ENCODE results near the gene DLG2. TPM values are rescaled to one million over a fixed set of nuclear protein-coding genes. Genes with fewer than 3 reads are reported as not detected.
"Not testable (repeated sequence)": the region's sequence is repeated elsewhere in the genome, so short reads cannot be mapped to it uniquely, and the experiment has no call there.

The DLG2 gene
- total RNA-seq, 2 experiments from 2014 or later: 6.9 to 8.2 TPM

DNA sequence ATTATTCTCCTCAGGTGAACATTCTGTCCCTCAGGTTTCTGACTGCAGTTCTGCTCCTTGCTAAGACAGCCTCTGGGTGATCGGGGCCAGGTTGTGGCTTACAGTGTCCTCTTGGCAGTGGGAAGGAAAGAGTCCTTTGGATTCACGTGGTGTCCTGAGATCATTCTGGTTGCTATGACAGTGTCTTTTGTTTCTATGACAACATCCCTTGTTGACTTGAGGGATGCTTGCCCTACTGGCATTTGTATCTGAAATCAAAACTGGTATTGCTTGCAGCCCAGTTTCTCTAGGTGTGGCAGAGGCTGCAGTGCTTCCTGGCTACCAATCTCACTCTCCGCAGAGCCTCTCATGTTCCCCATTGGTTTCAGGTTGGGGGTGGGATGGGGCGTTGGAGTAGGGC lies 2189.2 kb downstream of the DLG2 start:
- Histone ChIP-seq H3K79me2 (ENCODE audit: insufficient read depth, low read depth, low read length) (no peaks in the 10 kb centered on the region), H3K36me3 (ENCODE audit: insufficient read depth, low read length) (no peaks in the 10 kb centered on the region), H4K20me1 (ENCODE audit: insufficient read depth, low read length) (no peaks in the 10 kb centered on the region), H3K4me1 (ENCODE audit: insufficient read depth, low read length, poor library complexity, severe bottlenecking) (no peaks in the 10 kb centered on the region), H3K27ac (ENCODE audit: low read depth, low read length, poor library complexity, severe bottlenecking) (no peak overlapping the region), H3K4me2 (ENCODE audit: low read length) (no peak overlapping the region), H3K4me3 (ENCODE audit: low read depth, low read length, poor library complexity, severe bottlenecking) (no peak overlapping the region), H2AFZ (ENCODE audit: low read length) (no peak overlapping the region), H3K9me3 (ENCODE audit: low read length) (no peaks in the 10 kb centered on the region), H3K9me2 (ENCODE audit: insufficient read depth, low read length) (no peaks in the 10 kb centered on the region)
- ChIA-PET POLR2A (no interaction called here), CTCF (ENCODE audit: unreplicated experiment) (no interaction called here)
- TF ChIP-seq EZH2phosphoT487 (IDR thresholded peaks at IDR 0.05; ENCODE audit: borderline replicate concordance, low read depth, low read length): no peak
- TF ChIP-seq, protein P1, sequence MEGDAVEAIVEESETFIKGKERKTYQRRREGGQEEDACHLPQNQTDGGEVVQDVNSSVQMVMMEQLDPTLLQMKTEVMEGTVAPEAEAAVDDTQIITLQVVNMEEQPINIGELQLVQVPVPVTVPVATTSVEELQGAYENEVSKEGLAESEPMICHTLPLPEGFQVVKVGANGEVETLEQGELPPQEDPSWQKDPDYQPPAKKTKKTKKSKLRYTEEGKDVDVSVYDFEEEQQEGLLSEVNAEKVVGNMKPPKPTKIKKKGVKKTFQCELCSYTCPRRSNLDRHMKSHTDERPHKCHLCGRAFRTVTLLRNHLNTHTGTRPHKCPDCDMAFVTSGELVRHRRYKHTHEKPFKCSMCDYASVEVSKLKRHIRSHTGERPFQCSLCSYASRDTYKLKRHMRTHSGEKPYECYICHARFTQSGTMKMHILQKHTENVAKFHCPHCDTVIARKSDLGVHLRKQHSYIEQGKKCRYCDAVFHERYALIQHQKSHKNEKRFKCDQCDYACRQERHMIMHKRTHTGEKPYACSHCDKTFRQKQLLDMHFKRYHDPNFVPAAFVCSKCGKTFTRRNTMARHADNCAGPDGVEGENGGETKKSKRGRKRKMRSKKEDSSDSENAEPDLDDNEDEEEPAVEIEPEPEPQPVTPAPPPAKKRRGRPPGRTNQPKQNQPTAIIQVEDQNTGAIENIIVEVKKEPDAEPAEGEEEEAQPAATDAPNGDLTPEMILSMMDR (conservative IDR thresholded peaks at IDR 0.05; ENCODE audit: low read length): no peak
- DNase-seq (ENCODE audit: low spot score): no peak
- BruUV-seq (replicated peaks): no TSS peak
- intact Hi-C loops (cut with micrococcal nuclease; ENCODE audit: unreplicated experiment): no loop called here

DNA sequence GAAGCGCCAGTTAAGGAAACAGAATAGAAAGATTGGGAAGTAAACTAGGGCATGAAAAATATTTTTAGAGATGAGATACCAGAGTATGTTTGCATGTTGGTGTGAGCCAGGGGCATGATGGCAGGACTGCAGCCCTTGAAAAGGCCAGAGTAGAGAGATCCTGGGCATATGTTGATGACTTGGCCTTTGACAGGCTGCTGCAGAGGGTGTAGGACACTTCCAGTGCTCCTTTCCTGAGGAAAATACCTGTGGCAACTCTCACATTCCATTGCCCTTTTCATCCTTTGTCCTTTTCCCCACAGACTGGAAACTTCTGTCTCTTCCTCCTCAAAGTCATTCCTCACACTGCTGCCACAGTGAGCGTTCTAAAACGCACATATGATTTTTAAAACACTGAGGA lies 2190.3 kb downstream of the DLG2 start:
- no peak for TF ChIP-seq EZH2phosphoT487 (IDR thresholded peaks at IDR 0.05; ENCODE audit: borderline replicate concordance, low read depth, low read length)
- TF ChIP-seq, protein P1 (conservative IDR thresholded peaks at IDR 0.05; ENCODE audit: low read length): no peak
- Histone ChIP-seq H4K20me1 (ENCODE audit: insufficient read depth, low read length) (no peaks in the 10 kb centered on the region), H3K79me2 (ENCODE audit: insufficient read depth, low read depth, low read length) (no peaks in the 10 kb centered on the region), H3K27ac (ENCODE audit: low read depth, low read length, poor library complexity, severe bottlenecking) (no peak overlapping the region), H3K4me1 (ENCODE audit: insufficient read depth, low read length, poor library complexity, severe bottlenecking) (no peaks in the 10 kb centered on the region), H3K4me2 (ENCODE audit: low read length) (no peak overlapping the region), H3K36me3 (ENCODE audit: insufficient read depth, low read length) (no peaks in the 10 kb centered on the region), H2AFZ (ENCODE audit: low read length) (no peak overlapping the region), H3K9me2 (ENCODE audit: insufficient read depth, low read length) (no peaks in the 10 kb centered on the region), H3K4me3 (ENCODE audit: low read depth, low read length, poor library complexity, severe bottlenecking) (no peak overlapping the region), H3K9me3 (ENCODE audit: low read length) (no peaks in the 10 kb centered on the region)
- ChIA-PET POLR2A (no interaction called here), CTCF (ENCODE audit: unreplicated experiment) (no interaction called here)
- BruUV-seq (replicated peaks): no TSS peak
- no peak for DNase-seq (ENCODE audit: low spot score)
- intact Hi-C loops (cut with micrococcal nuclease; ENCODE audit: unreplicated experiment): no loop called here

DNA sequence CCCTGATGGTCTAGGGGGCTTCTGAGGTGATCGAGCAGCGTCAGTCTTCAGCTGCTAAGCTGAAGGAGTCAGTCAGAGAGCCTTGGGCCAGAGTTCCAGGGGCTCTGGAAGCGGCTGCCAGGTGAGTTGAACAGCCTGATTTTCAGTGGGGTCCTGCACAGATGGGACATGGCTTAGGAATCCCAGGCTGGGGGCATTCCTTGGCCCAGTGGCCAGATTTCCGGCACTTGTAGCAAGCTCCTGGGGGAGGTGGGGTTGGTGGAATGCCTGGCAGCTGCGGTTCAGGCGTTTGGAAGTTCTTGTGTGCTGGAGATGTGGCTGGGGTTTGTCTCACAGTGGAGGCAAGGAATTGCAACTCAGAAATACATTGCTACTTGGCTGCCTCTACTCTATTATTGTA lies 2192.3 kb downstream of the DLG2 start:
- POLR2A ChIA-PET; H4K20me1 ChIP-seq (ENCODE audit: insufficient read depth, low read length); H3K9me2 ChIP-seq (ENCODE audit: insufficient read depth, low read length); DNase-seq (ENCODE audit: low spot score); H3K9me3 ChIP-seq (ENCODE audit: low read length); CTCF ChIA-PET (ENCODE audit: unreplicated experiment); H2AFZ ChIP-seq (ENCODE audit: low read length); H3K4me2 ChIP-seq (ENCODE audit: low read length); H3K79me2 ChIP-seq (ENCODE audit: insufficient read depth, low read depth, low read length); BruUV-seq (replicated peaks); H3K4me1 ChIP-seq (ENCODE audit: insufficient read depth, low read length, poor library complexity, severe bottlenecking); H3K4me3 ChIP-seq (ENCODE audit: low read depth, low read length, poor library complexity, severe bottlenecking); intact Hi-C loops (cut with micrococcal nuclease; ENCODE audit: unreplicated experiment); H3K27ac ChIP-seq (ENCODE audit: low read depth, low read length, poor library complexity, severe bottlenecking); H3K36me3 ChIP-seq (ENCODE audit: insufficient read depth, low read length): not testable (repeated sequence)
